Measurements from ENCODE around the gene ZNF529.
A peak's percentile ranks its signal among the peaks of the same experiment; 100 is the strongest.
"Not testable (repeated sequence)": the region's sequence is repeated elsewhere in the genome, so short reads cannot be mapped to it uniquely, and the experiment has no call there.

The ZNF529 gene

DNA sequence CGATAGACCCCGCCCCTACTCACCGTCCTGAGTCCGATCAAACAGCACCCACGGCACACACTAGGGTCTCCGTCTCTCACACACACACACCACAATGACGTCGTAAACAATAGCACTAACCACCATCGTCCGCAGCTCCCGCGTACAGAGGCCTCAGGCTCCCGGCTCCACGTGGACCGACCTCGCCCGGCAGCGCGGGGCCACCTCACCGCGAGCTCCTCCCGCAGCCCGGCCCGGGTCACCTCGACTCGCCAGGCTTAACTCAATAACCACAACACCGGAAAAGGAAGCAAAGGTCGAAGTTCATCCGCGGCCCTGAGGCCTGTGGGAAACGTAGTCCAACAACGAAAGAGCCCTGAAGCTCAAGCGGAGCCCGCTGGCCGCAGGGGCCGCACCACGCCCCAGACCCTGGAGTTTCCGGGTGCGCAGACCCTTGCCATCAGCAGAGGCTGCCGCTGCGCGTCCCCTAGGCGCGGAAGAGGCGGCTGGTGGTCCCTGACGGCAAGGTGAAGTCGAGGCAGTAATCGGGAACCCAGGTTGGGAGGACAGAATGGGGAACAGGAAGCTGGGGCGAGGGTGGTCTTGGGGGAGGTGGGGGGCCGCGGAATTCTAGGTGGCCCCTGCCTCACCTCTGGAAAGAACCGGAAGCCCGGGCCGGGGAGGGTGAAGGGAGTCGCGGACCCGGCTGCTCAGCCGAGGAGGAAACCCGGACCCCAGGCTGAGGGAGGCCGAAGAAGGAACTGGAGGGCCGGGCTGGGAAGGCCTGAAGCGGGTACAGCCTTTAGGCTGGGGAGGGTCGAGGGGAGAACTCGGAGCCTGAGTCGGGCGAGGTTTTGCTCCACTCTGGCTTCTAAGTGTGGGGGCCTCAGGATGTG is at the start of gene ZNF529:
TSS of gene ZNF529 (minus strand) at position 273 of the 875 bp plus-strand sequence. CDS start 946 bp downstream, outside the sequence.
- no peaks in the 10 kb centered on the region for H3K27me3 ChIP-seq (ENCODE audit: control insufficient read depth in 1 of 2, insufficient read depth in 2 of 2, low read length in 2 of 2)
- peaks cover 12 to 22% of the 10 kb centered on the region in 2 donors for H3K9me3 ChIP-seq (ENCODE audit: control insufficient read depth in 1 of 2, low read length in 2 of 2)
- H3K4me3 ChIP-seq (ENCODE audit: low read depth in 1 of 2, low read length in 2 of 2), result peak within 1 kb of the TSS; percentile 90 to 100
- H3K4me1 ChIP-seq (ENCODE audit: control insufficient read depth in 1 of 2, insufficient read depth in 2 of 2, low read length in 2 of 2), result peaks cover 14 to 16% of the 10 kb centered on the region in 2 donors
- peak within 1 kb of the TSS; percentile 73 for H3K27ac ChIP-seq (ENCODE audit: low read depth, low read length)
- H3K9ac ChIP-seq (ENCODE audit: low read depth in 1 of 2, low read length in 2 of 2), result peak within 1 kb of the TSS; percentile 77 to 89
- peaks cover 22 to 31% of the 10 kb centered on the region in 2 donors for H3K36me3 ChIP-seq (ENCODE audit: control insufficient read depth in 1 of 2, insufficient read depth in 2 of 2, low read length in 2 of 2)

DNA sequence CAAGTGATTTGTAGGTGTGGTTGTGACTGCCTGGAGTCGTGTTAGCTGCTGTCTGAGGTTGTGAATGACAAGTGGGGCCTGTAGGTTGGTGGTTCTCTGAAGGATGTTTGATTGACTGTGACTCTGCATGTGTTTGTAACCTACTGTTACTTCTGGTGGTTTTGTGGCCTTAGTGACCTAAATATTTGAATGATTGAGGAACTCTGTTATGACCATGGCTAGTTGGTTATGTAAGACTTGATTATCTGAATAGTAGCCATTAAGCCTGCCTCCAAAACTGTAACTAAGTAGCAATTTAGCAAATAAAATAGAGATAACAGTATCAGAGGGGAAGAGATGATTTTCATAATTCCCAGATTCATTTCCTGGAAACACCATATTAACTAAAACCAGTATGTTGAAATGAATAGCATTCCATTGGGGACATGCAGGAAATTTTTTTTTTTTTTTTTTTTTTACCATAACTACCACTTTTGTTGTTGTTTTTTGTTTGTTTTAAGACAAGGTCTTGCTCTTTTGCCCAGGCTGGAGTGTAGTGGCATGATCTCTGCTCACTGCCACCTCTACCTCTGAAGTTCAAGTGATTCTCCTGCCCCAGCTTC is 32.9 kb upstream of the ZNF529 start:
- Histone ChIP-seq H3K27ac (ENCODE audit: low read depth, low read length) (no peak overlapping the region), H3K9ac (ENCODE audit: low read depth in 1 of 2, low read length in 2 of 2) (peak overlapping the region in 1 of 2 donors; percentile 54), H3K27me3 (ENCODE audit: control insufficient read depth in 1 of 2, insufficient read depth in 2 of 2, low read length in 2 of 2) (no peaks in the 10 kb centered on the region), H3K4me1 (ENCODE audit: control insufficient read depth in 1 of 2, insufficient read depth in 2 of 2, low read length in 2 of 2) (peaks cover 0 to 4% of the 10 kb centered on the region in 2 donors), H3K4me3 (ENCODE audit: low read depth in 1 of 2, low read length in 2 of 2) (peak overlapping the region; percentile 62 to 76), H3K9me3 (ENCODE audit: control insufficient read depth in 1 of 2, low read length in 2 of 2) (peaks cover 11 to 12% of the 10 kb centered on the region in 2 donors), H3K36me3 (ENCODE audit: control insufficient read depth in 1 of 2, insufficient read depth in 2 of 2, low read length in 2 of 2) (peaks cover 0 to 3% of the 10 kb centered on the region in 2 donors)

DNA sequence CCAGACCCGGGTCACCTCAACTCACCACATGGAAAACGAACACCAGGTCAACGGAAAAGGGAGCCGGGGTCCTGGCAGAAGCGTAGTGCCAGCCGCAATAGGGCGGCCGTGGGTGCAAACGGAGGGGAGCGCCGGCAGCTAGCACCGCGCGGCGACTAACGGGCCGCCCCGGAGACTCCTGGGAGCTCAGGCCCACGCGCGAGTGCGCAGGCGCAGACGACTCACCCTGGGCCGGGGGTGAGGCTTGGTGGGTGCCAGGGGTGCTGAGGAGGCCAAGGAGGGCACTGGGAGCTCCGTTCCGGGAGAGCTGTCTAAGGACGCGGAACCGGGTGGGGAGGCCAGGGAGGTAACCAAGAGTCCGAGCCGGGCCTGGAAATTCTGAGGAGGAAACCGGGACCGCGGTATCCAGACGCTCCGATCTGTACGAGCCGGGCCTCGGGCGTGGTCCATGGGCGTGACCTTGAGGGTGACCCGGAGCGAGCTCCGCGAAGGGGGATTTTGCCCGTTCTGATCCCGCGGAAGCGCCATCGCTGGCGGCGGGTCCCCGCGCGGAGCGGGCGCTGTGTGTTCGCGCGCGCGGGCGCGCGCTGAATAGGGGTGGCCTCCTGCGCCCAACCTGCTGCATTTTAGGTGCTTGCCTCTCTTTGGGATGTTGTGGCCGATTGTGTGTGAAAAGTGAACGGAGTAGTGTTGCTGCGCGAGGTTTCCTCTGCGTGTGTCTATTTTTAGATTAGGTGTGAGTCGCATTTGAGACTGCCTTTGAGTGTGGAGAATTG is 32.2 kb upstream of the ZNF529 start, which contains the start of gene ZNF382:
TSS of gene ZNF382 (plus strand) at position 213 of the 776 bp plus-strand sequence. CDS start 4,602 bp downstream, outside the sequence.
- Histone ChIP-seq H3K27me3 (ENCODE audit: control insufficient read depth in 1 of 2, insufficient read depth in 2 of 2, low read length in 2 of 2) (no peaks in the 10 kb centered on the region), H3K9ac (ENCODE audit: low read depth in 1 of 2, low read length in 2 of 2) (peak within 1 kb of the TSS; percentile 38 to 54), H3K27ac (ENCODE audit: low read depth, low read length) (peak within 1 kb of the TSS; percentile 66), H3K4me1 (ENCODE audit: control insufficient read depth in 1 of 2, insufficient read depth in 2 of 2, low read length in 2 of 2) (peaks cover 0 to 4% of the 10 kb centered on the region in 2 donors), H3K36me3 (ENCODE audit: control insufficient read depth in 1 of 2, insufficient read depth in 2 of 2, low read length in 2 of 2) (no peaks in the 10 kb centered on the region), H3K9me3 (ENCODE audit: control insufficient read depth in 1 of 2, low read length in 2 of 2) (peaks cover 11 to 12% of the 10 kb centered on the region in 2 donors), H3K4me3 (ENCODE audit: low read depth in 1 of 2, low read length in 2 of 2) (peak within 1 kb of the TSS; percentile 62 to 76)

DNA sequence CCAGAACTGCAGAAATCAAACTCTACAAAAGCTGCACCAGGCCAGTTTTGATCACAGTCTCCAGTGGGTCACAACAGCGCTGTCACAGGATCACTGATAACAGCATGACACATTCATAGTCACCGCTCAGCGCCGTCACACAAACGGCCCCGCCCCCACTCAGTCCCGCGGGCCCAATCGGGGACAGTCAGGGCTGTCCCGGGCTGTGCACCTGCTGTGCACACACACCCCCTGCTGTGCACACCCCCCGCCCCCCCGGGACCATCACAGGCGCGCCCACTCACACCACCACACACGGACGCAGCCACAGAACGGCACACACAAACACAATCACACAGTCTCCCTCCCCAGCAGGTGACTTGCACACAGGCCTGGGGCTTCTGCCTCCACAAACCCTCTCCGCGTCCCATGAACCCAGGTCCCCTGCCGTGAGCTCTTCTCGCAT is 31.6 kb upstream of the ZNF529 start:
- H3K27me3 ChIP-seq (ENCODE audit: control insufficient read depth in 1 of 2, insufficient read depth in 2 of 2, low read length in 2 of 2), result no peaks in the 10 kb centered on the region
- peaks cover 7 to 12% of the 10 kb centered on the region in 2 donors for H3K9me3 ChIP-seq (ENCODE audit: control insufficient read depth in 1 of 2, low read length in 2 of 2)
- no peaks in the 10 kb centered on the region for H3K36me3 ChIP-seq (ENCODE audit: control insufficient read depth in 1 of 2, insufficient read depth in 2 of 2, low read length in 2 of 2)
- peak overlapping the region; percentile 66 for H3K27ac ChIP-seq (ENCODE audit: low read depth, low read length)
- peak overlapping the region; percentile 62 to 76 for H3K4me3 ChIP-seq (ENCODE audit: low read depth in 1 of 2, low read length in 2 of 2)
- peaks cover 0 to 4% of the 10 kb centered on the region in 2 donors for H3K4me1 ChIP-seq (ENCODE audit: control insufficient read depth in 1 of 2, insufficient read depth in 2 of 2, low read length in 2 of 2)
- H3K9ac ChIP-seq (ENCODE audit: low read depth in 1 of 2, low read length in 2 of 2), result peak overlapping the region; percentile 38 to 54

DNA sequence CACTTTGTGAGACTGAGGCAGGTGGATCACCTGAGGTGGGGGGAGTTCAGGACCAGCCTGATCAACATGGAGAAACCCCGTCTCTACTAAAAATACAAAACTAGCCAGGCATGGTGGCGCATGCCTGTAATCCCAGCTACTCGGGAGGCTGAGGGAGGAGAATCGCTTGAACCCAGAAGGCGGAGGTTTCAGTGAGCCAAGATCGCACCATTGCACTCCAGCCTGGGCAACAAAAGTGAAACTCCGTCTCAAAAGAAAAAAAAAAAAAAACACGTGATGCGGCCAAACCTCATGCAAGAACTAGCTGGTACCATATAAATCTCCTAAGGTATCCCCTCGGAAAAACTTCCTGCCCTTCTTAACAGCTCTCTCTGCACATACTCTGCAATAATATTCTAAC is 29.6 kb upstream of the ZNF529 start:
- H3K9ac ChIP-seq (ENCODE audit: low read depth in 1 of 2, low read length in 2 of 2); H3K36me3 ChIP-seq (ENCODE audit: control insufficient read depth in 1 of 2, insufficient read depth in 2 of 2, low read length in 2 of 2); H3K4me1 ChIP-seq (ENCODE audit: control insufficient read depth in 1 of 2, insufficient read depth in 2 of 2, low read length in 2 of 2); H3K4me3 ChIP-seq (ENCODE audit: low read depth in 1 of 2, low read length in 2 of 2); H3K27me3 ChIP-seq (ENCODE audit: control insufficient read depth in 1 of 2, insufficient read depth in 2 of 2, low read length in 2 of 2); H3K27ac ChIP-seq (ENCODE audit: low read depth, low read length): not testable (repeated sequence)
- peaks cover 4 to 11% of the 10 kb centered on the region in 2 donors for H3K9me3 ChIP-seq (ENCODE audit: control insufficient read depth in 1 of 2, low read length in 2 of 2)

DNA sequence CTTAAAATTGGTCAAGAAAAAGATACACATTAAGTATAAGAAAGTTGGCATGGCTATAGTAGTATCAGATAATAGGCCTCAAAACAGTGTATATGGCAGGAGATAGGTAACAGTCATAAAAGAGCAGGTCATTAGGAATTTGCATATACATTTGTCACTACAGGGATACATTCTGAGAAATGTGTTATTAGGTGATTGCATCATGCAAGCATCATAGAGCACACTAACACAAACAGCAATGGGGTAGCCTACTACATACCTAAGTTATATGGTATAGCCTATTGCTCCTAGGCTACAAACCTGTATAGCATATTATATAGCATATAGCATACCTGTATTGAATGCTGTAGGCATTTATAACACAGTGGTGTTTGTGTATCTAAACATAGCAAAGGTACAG is 6.2 kb upstream of the ZNF529 start:
- no peak overlapping the region for H3K27ac ChIP-seq (ENCODE audit: low read depth, low read length)
- peaks cover 29 to 45% of the 10 kb centered on the region in 2 donors for H3K36me3 ChIP-seq (ENCODE audit: control insufficient read depth in 1 of 2, insufficient read depth in 2 of 2, low read length in 2 of 2)
- peaks cover 2 to 7% of the 10 kb centered on the region in 2 donors for H3K4me1 ChIP-seq (ENCODE audit: control insufficient read depth in 1 of 2, insufficient read depth in 2 of 2, low read length in 2 of 2)
- peaks cover 35 to 55% of the 10 kb centered on the region in 2 donors for H3K9me3 ChIP-seq (ENCODE audit: control insufficient read depth in 1 of 2, low read length in 2 of 2)
- no peaks in the 10 kb centered on the region for H3K27me3 ChIP-seq (ENCODE audit: control insufficient read depth in 1 of 2, insufficient read depth in 2 of 2, low read length in 2 of 2)
- no peak overlapping the region for H3K9ac ChIP-seq (ENCODE audit: low read depth in 1 of 2, low read length in 2 of 2)
- H3K4me3 ChIP-seq (ENCODE audit: low read depth in 1 of 2, low read length in 2 of 2), result no peak overlapping the region

DNA sequence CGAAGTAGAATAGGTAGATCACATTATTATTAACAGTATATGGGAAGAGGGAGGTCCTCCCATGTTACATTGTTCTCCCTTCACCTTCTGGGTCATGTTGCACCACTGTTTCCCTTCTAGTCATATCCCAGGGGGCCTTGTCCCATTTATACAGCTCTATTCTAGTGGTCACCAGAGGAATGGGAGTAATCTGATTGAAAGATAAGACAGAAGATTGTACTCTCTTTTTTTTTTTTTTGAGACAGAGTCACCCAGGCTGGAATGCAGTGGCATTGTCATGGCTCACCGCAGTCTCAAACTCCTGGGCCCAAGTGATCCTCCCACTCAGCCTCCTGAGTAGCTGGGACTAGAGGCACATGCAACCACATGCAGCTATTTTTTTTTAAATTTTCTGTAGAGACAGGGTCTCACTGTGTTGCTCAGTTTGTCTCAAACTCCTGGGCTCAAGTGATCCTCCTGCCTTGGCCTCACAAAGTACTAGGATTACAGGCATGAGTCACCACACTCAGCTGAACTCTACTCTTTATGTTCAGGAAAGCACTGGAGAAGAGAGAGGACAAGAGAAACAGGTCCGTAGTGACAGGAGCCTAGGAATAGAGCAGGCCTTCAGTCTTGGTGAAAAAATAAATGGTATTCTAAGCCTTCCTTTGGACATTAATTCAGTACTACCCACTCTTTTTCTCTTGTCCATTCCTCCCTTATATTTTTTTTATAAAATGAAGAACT is 4.3 kb upstream of the ZNF529 start:
- H3K27me3 ChIP-seq (ENCODE audit: control insufficient read depth in 1 of 2, insufficient read depth in 2 of 2, low read length in 2 of 2), result no peaks in the 10 kb centered on the region
- peaks cover 29 to 39% of the 10 kb centered on the region in 2 donors for H3K9me3 ChIP-seq (ENCODE audit: control insufficient read depth in 1 of 2, low read length in 2 of 2)
- H3K9ac ChIP-seq (ENCODE audit: low read depth in 1 of 2, low read length in 2 of 2), result no peak overlapping the region
- H3K27ac ChIP-seq (ENCODE audit: low read depth, low read length), result no peak overlapping the region
- H3K36me3 ChIP-seq (ENCODE audit: control insufficient read depth in 1 of 2, insufficient read depth in 2 of 2, low read length in 2 of 2), result peaks cover 29 to 45% of the 10 kb centered on the region in 2 donors
- H3K4me3 ChIP-seq (ENCODE audit: low read depth in 1 of 2, low read length in 2 of 2), result no peak overlapping the region
- peaks cover 10 to 14% of the 10 kb centered on the region in 2 donors for H3K4me1 ChIP-seq (ENCODE audit: control insufficient read depth in 1 of 2, insufficient read depth in 2 of 2, low read length in 2 of 2)

DNA sequence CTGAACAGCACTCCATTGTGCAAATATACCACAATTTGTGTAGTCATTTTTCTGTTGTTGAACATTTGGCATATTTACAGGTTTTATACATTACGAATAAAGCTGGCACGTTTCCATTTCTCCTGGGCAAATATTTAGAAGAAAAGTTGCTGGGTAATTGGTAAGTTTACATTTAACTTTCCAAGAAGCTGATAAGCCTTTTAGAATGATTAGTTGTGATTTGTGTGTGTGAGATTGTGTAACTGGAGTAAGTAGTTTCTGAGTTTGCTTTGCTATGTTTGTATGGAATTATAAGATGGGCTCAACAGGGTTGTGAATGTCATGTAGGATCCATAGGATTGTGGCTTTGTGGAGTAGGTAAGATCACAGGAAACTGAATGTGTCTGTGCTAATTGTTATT is 1.6 kb upstream of the ZNF529 start:
- Histone ChIP-seq H3K4me1 (ENCODE audit: control insufficient read depth in 1 of 2, insufficient read depth in 2 of 2, low read length in 2 of 2) (peaks cover 14 to 16% of the 10 kb centered on the region in 2 donors), H3K27ac (ENCODE audit: low read depth, low read length) (no peak overlapping the region), H3K9me3 (ENCODE audit: control insufficient read depth in 1 of 2, low read length in 2 of 2) (peaks cover 14 to 19% of the 10 kb centered on the region in 2 donors), H3K4me3 (ENCODE audit: low read depth in 1 of 2, low read length in 2 of 2) (peak overlapping the region; percentile 90 to 100), H3K36me3 (ENCODE audit: control insufficient read depth in 1 of 2, insufficient read depth in 2 of 2, low read length in 2 of 2) (peaks cover 20 to 32% of the 10 kb centered on the region in 2 donors), H3K27me3 (ENCODE audit: control insufficient read depth in 1 of 2, insufficient read depth in 2 of 2, low read length in 2 of 2) (no peaks in the 10 kb centered on the region), H3K9ac (ENCODE audit: low read depth in 1 of 2, low read length in 2 of 2) (no peak overlapping the region)
